Breast epithelium (tissue), 3 donors: ENCODE results near the gene UGT1A1.

Experiments used
- CTCF ChIP-seq, 3 donors: fragments of 450-650 bp; IDR thresholded peaks; one replicate each; pipeline ENCODE4 v1.5.1; 2016 to 2017; ENCODE audit warnings: antibody characterized with exemption in 3 of 3, mild to moderate bottlenecking in 3 of 3, moderate library complexity in 3 of 3
- POLR2A ChIP-seq: fragments of 450-650 bp; IDR thresholded peaks from one replicate; pipeline ENCODE4 v1.6.1; 2016; ENCODE audit warnings: antibody characterized with exemption, mild to moderate bottlenecking, moderate library complexity
- POLR2AphosphoS5 ChIP-seq, 3 donors: sonication (generic); formaldehyde crosslinking; IDR thresholded peaks; one replicate each; pipeline ENCODE4 v1.6.1; 2017; ENCODE audit warnings: antibody characterized with exemption in 3 of 3

GRCh38 chr2:233817361-233817911 lies 57.4 kb downstream of the UGT1A1 start:
- TF ChIP-seq CTCF (IDR thresholded peaks at IDR 0.05): no peak
- TF ChIP-seq POLR2A: no peak
- no peak for TF ChIP-seq POLR2AphosphoS5 (IDR thresholded peaks at IDR 0.05)
